SK-N-MC (cell line): ENCODE results near the gene SCO2.
A peak's percentile ranks its signal among the peaks of the same experiment; 100 is the strongest.

Experiments used
- DNase-seq: peaks from one replicate; pipeline ENCODE4 v3.0.0-alpha.2; 2011; ENCODE audit warnings: low read depth, low spot score
- H3K27ac ChIP-seq: fragments of 200-600 bp; sonication (generic); 2 replicates; pipeline ENCODE4 v1.5.1; 2016; ENCODE audit warnings: mixed run types
- H3K36me3 ChIP-seq: fragments of 200-600 bp; sonication (generic); 2 replicates; pipeline ENCODE4 v1.6.1; 2017; ENCODE audit warnings: antibody characterized with exemption, low read length, mixed read lengths; ENCODE audit not compliant: insufficient read depth
- H3K4me3 ChIP-seq: fragments of 200-600 bp; sonication (generic); 2 replicates; pipeline ENCODE4 v1.5.1; 2016
- H3K9ac ChIP-seq: fragments of 200-600 bp; sonication (generic); 2 replicates; pipeline ENCODE4 v1.8.0; 2017; ENCODE audit warnings: mixed run types, mixed read lengths; ENCODE audit not compliant: insufficient read length
- H3K9me3 ChIP-seq: fragments of 200-600 bp; sonication (generic); 2 replicates; pipeline ENCODE4 v1.6.1; 2017; ENCODE audit warnings: low read depth, mild to moderate bottlenecking, antibody characterized with exemption, low read length, moderate library complexity, mixed read lengths
- EZH2 ChIP-seq: fragments of 200-600 bp; sonication (generic); IDR thresholded peaks from one replicate; pipeline ENCODE4 v1.6.1; 2017; ENCODE audit warnings: antibody characterized with exemption
- FOXP2 ChIP-seq: optimal IDR thresholded peaks from 2 replicates; pipeline ENCODE3; 2011; ENCODE audit warnings: mild to moderate bottlenecking, moderate library complexity; ENCODE audit not compliant: insufficient read depth; ENCODE audit errors: extremely low read length, control extremely low read depth
- POLR2AphosphoS5 ChIP-seq: IDR thresholded peaks from 2 replicates; pipeline ENCODE4 v1.6.1; 2012; ENCODE audit warnings: mild to moderate bottlenecking, low read depth, low read length, borderline replicate concordance

Gene SCO2

GRCh38 chr22:50508897-50509296 lies 16.5 kb downstream of the SCO2 start:
- H3K9ac ChIP-seq: peak overlapping the region; percentile 93
- H3K9me3 ChIP-seq: no peaks in the 10 kb centered on the region
- peak overlapping the region; percentile 90; the same call in 1 of the 2 replicates for H3K27ac ChIP-seq
- peaks cover 21% of the 10 kb centered on the region; the same call in 1 of the 2 replicates for H3K36me3 ChIP-seq
- peak overlapping the region; percentile 94 for H3K4me3 ChIP-seq
- TF ChIP-seq POLR2AphosphoS5: no peak
- TF ChIP-seq EZH2: no peak
- no peak for TF ChIP-seq FOXP2
- no peak for DNase-seq

DNA sequence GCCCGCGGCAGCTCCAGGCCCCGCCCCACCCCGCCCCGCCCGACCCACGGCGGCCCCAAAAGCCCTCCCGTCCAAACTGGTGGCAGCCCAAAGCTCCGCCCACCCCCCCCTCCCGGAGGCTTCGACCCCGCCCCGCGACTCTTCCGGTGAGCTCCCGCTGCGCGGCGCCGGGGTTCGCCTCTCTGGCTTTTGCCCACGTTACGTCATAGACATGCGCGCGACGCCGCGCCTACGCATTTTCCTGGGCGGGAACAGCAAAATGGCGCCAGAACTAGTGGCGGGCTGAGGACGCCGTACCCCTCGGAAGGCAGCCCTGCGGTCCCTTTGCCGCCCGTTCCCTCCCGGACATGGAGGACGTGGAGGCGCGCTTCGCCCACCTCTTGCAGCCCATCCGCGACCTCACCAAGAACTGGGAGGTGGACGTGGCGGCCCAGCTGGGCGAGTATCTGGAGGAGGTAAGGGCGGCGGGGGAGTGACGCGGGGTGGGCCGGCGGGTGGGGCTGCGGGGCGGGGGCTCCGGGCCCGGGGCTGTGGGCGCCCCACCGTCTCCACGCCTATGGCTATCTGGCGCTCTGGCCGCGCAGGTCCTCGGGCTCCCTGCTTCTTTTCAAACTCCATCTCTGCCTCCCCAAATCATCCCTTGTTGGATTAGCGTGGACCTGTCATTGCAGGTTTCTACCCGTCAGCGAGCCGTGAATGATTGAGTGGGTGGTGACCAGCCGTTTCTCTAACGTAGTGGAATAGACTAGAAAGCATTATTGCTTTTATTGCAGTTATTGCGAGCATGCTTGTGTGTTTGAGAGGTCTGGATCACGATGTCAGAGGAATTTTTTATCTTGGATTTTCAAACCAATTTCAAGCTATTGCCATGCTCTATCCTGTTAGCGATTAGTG lies 17.2 kb downstream of the SCO2 start, which contains the start of gene NCAPH2:
TSS of gene NCAPH2 (plus strand) at position 234 of the 894 bp plus-strand sequence. CDS start at position 348, 114 bp downstream.
- peak within 1 kb of the TSS; percentile 94 for H3K9ac ChIP-seq
- peaks cover 21% of the 10 kb centered on the region; the same call in 1 of the 2 replicates for H3K36me3 ChIP-seq
- H3K4me3 ChIP-seq: peak within 1 kb of the TSS; percentile 98
- DNase-seq: peak; percentile 93
- H3K27ac ChIP-seq: peak within 1 kb of the TSS; percentile 90
- TF ChIP-seq EZH2 (no peak), POLR2AphosphoS5 (peak; percentile 89), FOXP2 (no peak)
- no peaks in the 10 kb centered on the region for H3K9me3 ChIP-seq

- peak within 1 kb of the TSS; percentile 98 for H3K4me3 ChIP-seq
- DNase-seq: no peak
- TF ChIP-seq FOXP2 (no peak), POLR2AphosphoS5 (peak; percentile 59; the same call in 1 of the 2 replicates), EZH2 (no peak)
- H3K9me3 ChIP-seq: no peaks in the 10 kb centered on the region
- peak within 1 kb of the TSS; percentile 90 for H3K27ac ChIP-seq
- peaks cover 16% of the 10 kb centered on the region; the same call in 1 of the 2 replicates for H3K36me3 ChIP-seq
- peak within 1 kb of the TSS; percentile 94 for H3K9ac ChIP-seq
Observed at GRCh38 chr22:50507421-50507990, 17.9 kb downstream of the SCO2 start, which contains the start of gene LMF2. LMF2 (minus strand) TSS chr22:50507702; CDS start chr22:50507675, 27 bp downstream.

- Histone ChIP-seq H3K9me3 (no peaks in the 10 kb centered on the region), H3K4me3 (peak overlapping the region; percentile 98), H3K27ac (peak overlapping the region; percentile 54; the same call in 1 of the 2 replicates), H3K36me3 (peaks cover 10% of the 10 kb centered on the region; the same call in 1 of the 2 replicates), H3K9ac (peak overlapping the region; percentile 94)
- TF ChIP-seq POLR2AphosphoS5 (no peak), FOXP2 (no peak), EZH2 (no peak)
- DNase-seq: no peak
Observed at GRCh38 chr22:50506611-50507420, 18.6 kb downstream of the SCO2 start.

DNA sequence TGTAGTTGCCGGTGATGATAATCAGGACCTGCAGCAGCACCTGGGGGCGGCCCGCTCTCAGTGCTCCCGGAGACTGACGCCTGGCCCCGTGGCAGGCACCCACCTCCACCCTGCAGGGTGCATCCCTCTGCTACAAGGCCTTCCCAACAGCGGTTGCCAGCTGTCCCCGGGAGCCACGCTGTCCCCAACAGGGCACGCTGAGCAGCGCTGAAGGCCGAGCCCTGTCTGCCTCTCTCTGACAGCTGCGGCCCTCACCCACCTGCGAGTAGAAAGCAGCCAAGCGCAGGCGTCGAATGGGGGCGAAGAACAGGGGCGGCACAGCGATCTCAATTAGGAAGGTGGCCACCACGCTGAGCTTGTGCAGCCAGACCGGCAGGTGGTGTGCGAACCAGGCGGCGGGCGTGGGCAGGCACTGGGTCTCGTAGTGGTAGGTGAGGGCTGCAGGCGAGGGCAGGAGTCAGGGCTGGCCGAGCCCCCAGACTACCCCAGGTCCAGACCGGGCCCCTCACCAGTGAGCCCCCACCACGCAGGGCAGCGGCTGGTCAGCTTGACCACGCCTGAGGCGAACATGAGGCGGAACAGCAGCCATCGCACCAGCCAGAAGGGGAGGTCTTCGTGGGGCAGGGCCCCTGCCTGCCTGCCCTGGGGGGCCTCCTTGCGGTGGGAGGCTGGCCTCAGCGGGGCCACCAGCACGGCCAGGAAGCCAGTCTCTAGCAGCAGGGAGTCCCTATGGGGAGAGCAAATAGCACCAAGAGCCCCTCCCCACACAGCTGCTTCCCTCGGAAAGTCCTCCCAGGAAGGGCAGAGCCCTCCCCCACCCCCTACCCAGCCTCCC lies 19.4 kb downstream of the SCO2 start:
- Histone ChIP-seq H3K27ac (no peak overlapping the region), H3K4me3 (peak overlapping the region; percentile 98), H3K9ac (peak overlapping the region; percentile 94), H3K36me3 (peaks cover 10% of the 10 kb centered on the region; the same call in 1 of the 2 replicates), H3K9me3 (no peaks in the 10 kb centered on the region)
- TF ChIP-seq FOXP2 (no peak), EZH2 (no peak), POLR2AphosphoS5 (no peak)
- DNase-seq: no peak

- Histone ChIP-seq H3K27ac (no peak overlapping the region), H3K36me3 (peaks cover 10% of the 10 kb centered on the region; the same call in 1 of the 2 replicates), H3K9ac (no peak overlapping the region), H3K4me3 (no peak overlapping the region), H3K9me3 (no peaks in the 10 kb centered on the region)
- no peak for DNase-seq
- no peak for TF ChIP-seq FOXP2
- TF ChIP-seq POLR2AphosphoS5: no peak
- no peak for TF ChIP-seq EZH2
Observed at GRCh38 chr22:50505276-50505775, 20.1 kb downstream of the SCO2 start.

DNA sequence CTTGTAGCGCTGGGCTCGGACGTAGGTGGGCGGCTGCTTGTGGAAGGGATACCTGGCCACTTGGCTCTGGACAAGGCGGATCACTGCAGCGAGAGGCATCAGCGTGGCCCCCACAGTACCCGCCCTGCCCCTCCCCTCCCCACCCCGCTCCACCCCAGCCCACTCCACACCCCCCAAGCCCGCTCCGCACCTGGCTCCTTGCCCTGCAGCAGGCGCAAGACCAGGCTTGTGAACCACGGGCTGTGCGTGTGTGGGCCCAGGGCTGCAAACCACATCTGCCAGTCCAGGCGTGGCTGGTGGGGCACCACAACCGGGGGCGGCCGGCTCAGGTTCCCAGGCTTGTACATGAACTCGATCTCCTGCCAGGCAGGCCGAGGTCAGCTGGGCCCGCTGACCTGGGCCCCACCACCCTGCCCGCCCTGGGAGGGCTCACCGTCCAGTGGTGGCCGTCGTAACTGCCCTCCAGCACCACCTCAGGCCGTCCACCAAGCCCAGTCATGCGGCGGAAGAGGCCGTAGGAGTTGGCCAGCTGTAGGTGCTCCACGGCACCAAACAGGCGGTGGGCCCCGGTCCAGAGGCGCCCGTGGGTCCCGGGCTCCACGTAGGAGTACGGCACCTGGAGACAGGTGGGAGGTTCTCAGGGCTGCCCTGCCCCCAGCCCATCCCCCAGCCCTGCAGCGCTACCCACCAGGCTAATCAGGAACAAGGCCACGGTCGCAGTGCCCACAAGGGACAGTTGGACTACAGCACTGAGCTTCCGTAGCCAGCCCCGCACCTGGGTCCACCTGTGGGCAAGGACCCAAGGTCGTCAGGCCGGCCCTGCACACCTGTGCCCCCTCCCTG lies 20.8 kb downstream of the SCO2 start:
- H3K27ac ChIP-seq: no peak overlapping the region
- TF ChIP-seq EZH2 (no peak), FOXP2 (no peak), POLR2AphosphoS5 (no peak)
- DNase-seq: no peak

More for the DNA sequence above, 20.8 kb downstream of the SCO2 start:
- Histone ChIP-seq H3K9me3 (no peaks in the 10 kb centered on the region), H3K36me3 (peaks cover 10% of the 10 kb centered on the region; the same call in 1 of the 2 replicates), H3K4me3 (no peak overlapping the region), H3K9ac (no peak overlapping the region)
